ENCODE measurements around the gene PDLIM1. TPM values are rescaled to one million over a fixed set of nuclear protein-coding genes. Genes with fewer than 3 reads are reported as not detected.
"Not testable (repeated sequence)": the region's sequence is repeated elsewhere in the genome, so short reads cannot be mapped to it uniquely, and the experiment has no call there.

Gene PDLIM1
- total RNA-seq, 2 donors from 2014 or later = 93.9 to 158 TPM

DNA sequence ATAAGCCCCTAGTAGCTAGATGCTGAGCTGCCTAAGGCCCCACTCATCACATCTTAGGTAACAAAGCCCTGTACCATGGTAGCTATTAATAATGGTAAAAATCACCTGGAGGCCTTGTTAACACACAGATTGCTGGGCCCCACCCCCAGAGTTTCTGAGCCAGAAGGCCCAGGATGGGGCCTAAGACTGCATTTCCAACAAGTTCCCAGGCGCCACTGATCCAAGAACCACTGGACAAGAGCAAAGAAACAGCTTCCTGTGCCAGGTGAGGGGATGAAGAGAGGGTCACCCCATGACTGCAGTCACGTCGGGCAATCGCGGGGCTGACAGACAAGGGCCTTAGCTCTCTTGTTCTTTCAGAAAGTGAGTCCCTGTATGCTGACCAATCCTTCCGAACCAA, 50.0 kb downstream of the PDLIM1 start:
- no peak overlapping the region for H3K4me3 ChIP-seq (ENCODE audit: low read length)
- H3K4me1 Mint-ChIP-seq = peaks cover 9% of the 10 kb centered on the region

GRCh38 chr10:95240096-95240495, 50.7 kb downstream of the PDLIM1 start:
- peaks cover 77% of the 10 kb centered on the region for H3K36me3 Mint-ChIP-seq (ENCODE audit: low read depth)
- not testable (repeated sequence) for H3K4me1 Mint-ChIP-seq; DNase-seq; H3K27ac Mint-ChIP-seq; H3K4me3 ChIP-seq (ENCODE audit: low read length); H3K27me3 ChIP-seq (ENCODE audit: control insufficient read depth, insufficient read depth, low read length, poor library complexity, severe bottlenecking); H3K4me1 ChIP-seq (ENCODE audit: control insufficient read depth, insufficient read depth, low read length); H3K4me3 Mint-ChIP-seq; H3K9me3 Mint-ChIP-seq; H3K9me3 ChIP-seq (ENCODE audit: control insufficient read depth, low read length); H3K27ac ChIP-seq (ENCODE audit: low read depth, low read length); H3K9ac ChIP-seq (ENCODE audit: extremely low read depth, low read length, poor library complexity, severe bottlenecking); H3K27me3 Mint-ChIP-seq (ENCODE audit: insufficient read depth)
- H3K36me3 ChIP-seq (ENCODE audit: control insufficient read depth, insufficient read depth, low read length) = peaks cover 98% of the 10 kb centered on the region
- 85 to 96% methylated on average over 2 to 3 of the region's 3 CpGs for WGBS, 2 experiments (ENCODE audit: insufficient coverage in 1 of 2, insufficient read length in 1 of 2)

More for the DNA sequence above, 50.0 kb downstream of the PDLIM1 start:
- WGBS, 2 experiments (ENCODE audit: insufficient coverage in 1 of 2, insufficient read length in 1 of 2) = 92 to 93% methylated on average over 5 to 6 of the region's 6 CpGs
- Histone ChIP-seq H3K36me3 (ENCODE audit: control insufficient read depth, insufficient read depth, low read length) (peaks cover 100% of the 10 kb centered on the region), H3K9me3 (ENCODE audit: control insufficient read depth, low read length) (peaks cover 8% of the 10 kb centered on the region), H3K27ac (ENCODE audit: low read depth, low read length) (no peak overlapping the region), H3K27me3 (ENCODE audit: control insufficient read depth, insufficient read depth, low read length, poor library complexity, severe bottlenecking) (no peaks in the 10 kb centered on the region), H3K9ac (ENCODE audit: extremely low read depth, low read length, poor library complexity, severe bottlenecking) (no peak overlapping the region), H3K4me1 (ENCODE audit: control insufficient read depth, insufficient read depth, low read length) (no peaks in the 10 kb centered on the region)
- TF ChIP-seq, protein P1, sequence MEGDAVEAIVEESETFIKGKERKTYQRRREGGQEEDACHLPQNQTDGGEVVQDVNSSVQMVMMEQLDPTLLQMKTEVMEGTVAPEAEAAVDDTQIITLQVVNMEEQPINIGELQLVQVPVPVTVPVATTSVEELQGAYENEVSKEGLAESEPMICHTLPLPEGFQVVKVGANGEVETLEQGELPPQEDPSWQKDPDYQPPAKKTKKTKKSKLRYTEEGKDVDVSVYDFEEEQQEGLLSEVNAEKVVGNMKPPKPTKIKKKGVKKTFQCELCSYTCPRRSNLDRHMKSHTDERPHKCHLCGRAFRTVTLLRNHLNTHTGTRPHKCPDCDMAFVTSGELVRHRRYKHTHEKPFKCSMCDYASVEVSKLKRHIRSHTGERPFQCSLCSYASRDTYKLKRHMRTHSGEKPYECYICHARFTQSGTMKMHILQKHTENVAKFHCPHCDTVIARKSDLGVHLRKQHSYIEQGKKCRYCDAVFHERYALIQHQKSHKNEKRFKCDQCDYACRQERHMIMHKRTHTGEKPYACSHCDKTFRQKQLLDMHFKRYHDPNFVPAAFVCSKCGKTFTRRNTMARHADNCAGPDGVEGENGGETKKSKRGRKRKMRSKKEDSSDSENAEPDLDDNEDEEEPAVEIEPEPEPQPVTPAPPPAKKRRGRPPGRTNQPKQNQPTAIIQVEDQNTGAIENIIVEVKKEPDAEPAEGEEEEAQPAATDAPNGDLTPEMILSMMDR (conservative IDR thresholded peaks at IDR 0.05) = no peak
- Mint-ChIP-seq H3K36me3 (ENCODE audit: low read depth) (peaks cover 78% of the 10 kb centered on the region), H3K27me3 (ENCODE audit: insufficient read depth) (no peaks in the 10 kb centered on the region), H3K27ac (no peak overlapping the region), H3K9me3 (peaks cover 8% of the 10 kb centered on the region), H3K4me3 (no peak overlapping the region)
- DNase-seq = no peak

DNA sequence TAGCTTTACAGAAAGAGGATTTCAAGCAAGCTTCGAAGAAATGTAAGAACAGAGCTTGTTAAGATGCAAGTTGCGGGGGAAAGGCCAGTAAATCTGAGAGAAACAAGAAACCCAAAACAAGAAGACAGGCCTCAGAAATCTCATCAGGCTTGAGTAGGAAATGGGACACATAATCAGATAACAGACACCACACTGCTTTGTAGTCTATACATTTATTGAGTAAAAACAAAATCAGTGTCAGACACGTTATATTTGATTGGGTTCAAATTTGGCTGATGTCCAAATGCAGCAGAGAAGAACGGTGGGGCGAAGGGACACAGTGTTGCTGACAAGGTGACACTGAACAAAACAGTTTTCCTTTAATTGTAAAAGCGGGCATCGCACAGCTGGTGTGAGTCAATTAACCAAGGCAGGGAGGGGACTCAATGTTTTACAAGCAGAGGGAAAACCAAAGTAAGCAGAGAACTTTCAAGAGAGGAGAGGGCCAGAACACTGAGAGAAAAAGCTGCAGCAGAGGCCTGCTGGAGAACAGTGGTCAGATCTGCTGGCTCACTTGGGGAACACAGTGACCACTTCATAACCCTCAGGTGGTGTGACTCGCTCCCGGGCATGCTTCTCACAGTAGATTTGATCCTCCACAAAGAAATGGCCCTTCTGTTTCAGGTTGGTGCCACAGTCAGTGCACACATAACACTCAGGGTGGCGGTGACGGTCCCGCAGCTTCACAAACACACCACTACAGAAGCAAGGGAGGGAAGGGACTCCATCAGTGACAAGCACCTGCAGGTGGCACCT, 53.2 kb downstream of the PDLIM1 start:
- DNase-seq = no peak
- Mint-ChIP-seq H3K9me3 (peaks cover 8% of the 10 kb centered on the region), H3K27ac (peak overlapping the region; percentile 38), H3K27me3 (ENCODE audit: insufficient read depth) (no peaks in the 10 kb centered on the region), H3K4me3 (no peak overlapping the region), H3K36me3 (ENCODE audit: low read depth) (peaks cover 72% of the 10 kb centered on the region), H3K4me1 (peaks cover 9% of the 10 kb centered on the region)
- H3K27me3 ChIP-seq (ENCODE audit: control insufficient read depth, insufficient read depth, low read length, poor library complexity, severe bottlenecking) = no peaks in the 10 kb centered on the region
- peaks cover 8% of the 10 kb centered on the region for H3K9me3 ChIP-seq (ENCODE audit: control insufficient read depth, low read length)
- H3K4me1 ChIP-seq (ENCODE audit: control insufficient read depth, insufficient read depth, low read length) = no peaks in the 10 kb centered on the region
- H3K4me3 ChIP-seq (ENCODE audit: low read length) = no peak overlapping the region
- TF ChIP-seq, protein P1 (conservative IDR thresholded peaks at IDR 0.05) = no peak
- H3K9ac ChIP-seq (ENCODE audit: extremely low read depth, low read length, poor library complexity, severe bottlenecking) = no peak overlapping the region
- peaks cover 92% of the 10 kb centered on the region for H3K36me3 ChIP-seq (ENCODE audit: control insufficient read depth, insufficient read depth, low read length)
- no peak overlapping the region for H3K27ac ChIP-seq (ENCODE audit: low read depth, low read length)
- 66 to 84% methylated on average over 4 to 12 of the region's 12 CpGs for WGBS, 2 experiments (ENCODE audit: insufficient coverage in 1 of 2, insufficient read length in 1 of 2)
